GM19328 (cell line): Measurements from ENCODE around the gene CD163L1.
"Not testable (repeated sequence)": the region's sequence is repeated elsewhere in the genome, so short reads cannot be mapped to it uniquely, and the experiment has no call there.

Experiments
- ATAC-seq: cut with Tn5 transposase; IDR thresholded peaks from one replicate; pipeline ENCODE4 v1.9.1; 2021; ENCODE audit warnings: mild to moderate bottlenecking, moderate library complexity; ENCODE audit not compliant: unreplicated experiment

The CD163L1 gene

GRCh38 chr12:7444076-7444475, at the start of gene CD163L1:
Gene CD163L1 (minus strand): TSS chr12:7444153. CDS start chr12:7444127, 26 bp downstream.
- ATAC-seq: no peak

DNA sequence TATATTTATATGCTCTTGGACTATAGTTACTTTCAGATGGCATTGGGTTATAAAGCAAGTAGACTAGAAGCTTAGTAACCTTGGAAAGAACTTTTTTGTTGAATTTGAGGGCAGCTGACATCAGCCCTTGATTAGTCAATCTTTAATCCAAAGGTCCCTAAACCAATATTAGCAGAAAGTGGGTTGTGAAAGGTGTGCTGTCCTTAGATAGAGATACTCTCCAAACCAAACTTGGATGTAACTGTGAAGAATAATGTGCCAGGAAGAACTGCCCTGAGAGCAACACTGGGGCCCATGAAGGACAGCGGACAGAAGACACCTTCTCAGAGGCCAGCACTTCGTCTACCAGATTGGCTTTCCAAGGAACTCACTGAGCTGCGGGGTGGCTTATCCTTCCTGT, 49.1 kb upstream of the CD163L1 start:
- ATAC-seq: no peak

DNA sequence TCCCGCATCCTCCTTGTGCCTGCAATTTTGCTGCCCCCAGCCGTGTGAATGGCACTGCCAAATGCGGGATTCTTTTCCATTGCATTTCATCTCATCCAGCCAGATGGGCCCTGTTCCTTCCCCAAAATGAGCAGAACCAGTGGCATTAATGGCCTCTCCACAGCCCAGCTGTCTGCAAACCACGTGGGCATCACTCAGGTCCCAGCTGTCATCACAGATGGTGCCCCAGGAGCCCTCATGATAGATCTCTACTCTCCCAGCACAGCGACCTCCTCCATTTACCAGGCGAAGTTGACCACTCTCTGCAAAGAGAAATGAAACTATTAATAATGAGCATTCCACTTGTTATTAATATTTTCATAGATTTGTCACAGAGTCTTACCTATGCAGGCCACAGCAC, 42.6 kb upstream of the CD163L1 start:
- no peak for ATAC-seq

- no peak for ATAC-seq
These were observed 41.1 kb upstream of the CD163L1 start for GRCh38 chr12:7485095-7485494.

DNA sequence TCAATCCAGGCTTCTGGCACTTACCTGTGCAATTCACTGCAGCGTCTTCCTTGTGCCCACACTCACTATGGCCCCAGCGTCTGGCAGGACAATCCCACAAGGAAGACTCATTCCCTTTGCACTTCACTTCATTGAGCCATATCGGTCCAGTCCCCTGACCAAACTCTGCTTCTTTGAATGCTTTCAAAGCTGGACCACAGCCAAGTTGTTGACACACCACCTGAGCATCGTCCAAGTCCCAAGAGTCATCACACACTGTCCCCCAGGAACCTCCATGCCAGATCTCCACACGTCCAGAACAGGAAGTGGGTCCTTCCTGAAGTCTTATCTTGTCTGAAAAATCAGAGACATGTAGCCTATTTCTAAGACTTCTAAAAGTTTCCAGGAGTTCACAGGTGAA, 39.4 kb upstream of the CD163L1 start:
- no peak for ATAC-seq

- ATAC-seq: no peak
These were observed 35.8 kb upstream of the CD163L1 start for GRCh38 chr12:7479771-7480170.

- no peak for ATAC-seq
These were observed 28.1 kb upstream of the CD163L1 start for GRCh38 chr12:7472060-7472459.

DNA sequence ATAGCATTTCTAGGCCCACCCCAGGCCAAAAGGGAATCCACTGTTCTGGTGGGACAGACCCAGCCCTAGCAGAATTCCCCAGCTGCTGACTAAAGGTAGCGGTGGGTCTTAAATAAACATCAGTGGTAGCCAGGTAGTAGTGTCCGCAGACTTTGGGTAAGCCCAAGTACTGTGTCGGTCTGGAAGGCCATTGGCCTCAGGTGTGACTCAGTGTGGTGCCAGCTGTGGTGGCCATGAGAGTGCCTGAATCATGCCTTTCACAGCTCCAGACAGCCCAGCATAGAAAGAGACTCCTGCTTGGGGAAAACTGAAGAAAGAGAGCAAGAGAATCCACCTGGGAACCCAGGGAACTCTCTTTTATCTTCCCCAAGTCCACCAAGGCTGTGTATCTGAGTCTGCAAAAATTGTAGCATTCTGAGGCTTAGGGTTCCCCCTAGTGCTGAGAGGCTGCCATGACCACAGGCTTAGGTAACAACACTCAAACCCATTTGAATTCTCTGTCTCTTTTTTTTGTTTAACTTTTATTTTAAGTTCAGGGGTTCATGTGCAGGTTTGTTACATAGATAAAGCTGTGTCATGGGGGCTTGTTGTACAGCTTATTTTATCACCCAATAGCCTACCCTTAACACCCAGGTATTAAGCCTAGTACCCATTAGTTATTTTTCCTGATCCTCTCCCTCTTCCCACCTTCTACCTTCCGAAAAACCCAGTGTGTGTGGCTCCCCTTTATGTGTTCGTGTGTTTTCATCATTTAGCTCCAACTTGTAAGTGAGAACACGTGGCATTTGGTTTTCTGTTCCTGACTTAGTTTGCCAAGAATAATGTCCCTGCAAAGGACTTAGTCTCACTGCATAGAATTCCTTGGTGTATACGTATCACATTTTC, 16.7 kb upstream of the CD163L1 start:
- no peak for ATAC-seq

GRCh38 chr12:7459973-7460372, 16.0 kb upstream of the CD163L1 start:
- no peak for ATAC-seq

GRCh38 chr12:7451756-7452155, 7.8 kb upstream of the CD163L1 start:
- ATAC-seq: no peak

DNA sequence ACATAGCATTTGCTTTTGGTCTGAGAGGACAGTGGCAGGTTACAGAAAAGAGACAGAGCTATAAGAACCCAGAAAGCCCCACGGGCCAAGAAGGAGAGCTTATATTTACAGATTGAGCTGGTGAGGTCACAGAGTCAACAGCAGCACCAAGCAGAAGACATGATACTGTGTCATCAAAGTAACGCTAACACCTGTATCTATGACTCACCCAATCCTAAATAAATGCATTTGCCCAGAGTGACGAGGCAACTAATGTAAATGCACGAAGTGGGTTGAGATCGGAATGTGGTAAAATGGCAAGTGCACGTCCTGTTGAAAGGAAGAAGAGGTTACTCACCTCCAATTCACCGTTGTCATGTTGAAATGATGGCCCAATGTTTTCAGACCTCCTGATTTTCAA, 6.7 kb upstream of the CD163L1 start:
- ATAC-seq: no peak

GRCh38 chr12:7448099-7448498, 4.1 kb upstream of the CD163L1 start:
- no peak for ATAC-seq

DNA sequence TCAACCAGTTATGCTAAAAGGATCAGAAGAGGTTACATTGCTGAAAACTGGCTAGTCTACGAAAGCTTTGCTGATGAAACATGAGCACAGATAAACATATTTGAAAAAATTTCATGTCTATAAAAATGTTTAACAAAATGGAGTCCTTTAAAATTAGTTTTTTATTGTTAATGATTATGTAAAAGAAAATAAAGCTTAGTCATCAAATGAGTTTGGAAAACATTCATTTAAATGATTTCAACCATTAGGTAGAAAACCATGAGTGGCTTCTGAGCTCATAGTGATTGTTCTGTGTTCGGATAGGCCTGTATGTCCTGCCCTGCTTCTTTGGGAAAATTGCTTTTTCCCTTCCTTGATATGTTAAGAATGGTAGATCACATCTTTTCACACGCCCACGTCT, 584 bp upstream of the CD163L1 start:
- no peak for ATAC-seq

GRCh38 chr12:7441216-7441615, 2.7 kb downstream of the CD163L1 start:
- no peak for ATAC-seq

GRCh38 chr12:7439579-7440505, 4.1 kb downstream of the CD163L1 start:
- no peak for ATAC-seq

DNA sequence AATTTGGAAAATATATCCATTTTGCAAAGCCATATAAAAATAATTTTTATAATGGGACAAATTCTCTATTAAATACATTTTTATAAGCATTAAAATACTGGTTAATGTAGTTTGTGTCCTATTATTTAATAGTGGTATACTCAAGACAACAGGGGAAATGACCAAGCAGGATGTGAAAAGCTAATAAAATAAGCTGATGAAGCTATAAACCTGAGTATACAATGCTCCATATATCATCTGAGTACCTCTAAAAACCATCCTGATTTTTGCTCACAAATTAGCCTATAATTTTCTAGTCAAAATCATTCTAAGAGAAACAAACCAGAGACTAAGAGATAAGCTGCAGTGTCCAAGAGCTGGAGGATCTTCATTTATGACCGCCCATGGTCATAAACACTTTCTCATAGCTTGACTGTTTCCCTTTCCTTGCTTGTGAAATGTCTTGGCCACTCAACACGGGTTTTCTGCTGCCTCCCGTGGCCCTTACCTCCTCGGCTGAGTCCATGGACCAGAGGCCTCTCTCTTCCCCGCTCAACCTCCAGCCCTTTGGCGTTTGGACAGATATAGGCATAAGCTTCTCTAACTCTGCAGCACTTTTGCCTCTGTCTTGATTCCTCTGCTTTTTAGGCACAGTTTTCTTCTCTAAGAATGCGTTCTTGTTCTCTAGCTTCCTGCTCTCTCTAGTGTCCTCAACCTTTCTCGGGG, 5.5 kb downstream of the CD163L1 start:
- not testable (repeated sequence) for ATAC-seq

DNA sequence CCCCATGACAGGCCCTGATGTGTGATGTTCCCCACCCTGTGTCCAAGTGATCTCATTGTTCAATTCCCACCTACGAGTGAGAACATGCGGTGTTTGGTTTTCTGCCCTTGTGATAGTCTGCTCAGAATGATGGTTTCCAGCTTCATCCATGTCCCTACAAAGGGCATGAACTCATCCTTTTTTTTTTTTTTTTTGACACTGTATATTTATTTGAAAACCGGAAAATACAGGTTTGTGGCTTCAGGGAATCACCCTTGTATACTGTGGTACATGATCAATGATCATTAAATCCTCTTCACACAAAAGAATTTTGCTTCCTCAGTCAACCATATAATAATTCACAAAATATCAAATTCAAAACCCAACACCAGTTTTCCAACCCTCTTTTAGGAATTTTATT, 6.5 kb downstream of the CD163L1 start:
- ATAC-seq: not testable (repeated sequence)

DNA sequence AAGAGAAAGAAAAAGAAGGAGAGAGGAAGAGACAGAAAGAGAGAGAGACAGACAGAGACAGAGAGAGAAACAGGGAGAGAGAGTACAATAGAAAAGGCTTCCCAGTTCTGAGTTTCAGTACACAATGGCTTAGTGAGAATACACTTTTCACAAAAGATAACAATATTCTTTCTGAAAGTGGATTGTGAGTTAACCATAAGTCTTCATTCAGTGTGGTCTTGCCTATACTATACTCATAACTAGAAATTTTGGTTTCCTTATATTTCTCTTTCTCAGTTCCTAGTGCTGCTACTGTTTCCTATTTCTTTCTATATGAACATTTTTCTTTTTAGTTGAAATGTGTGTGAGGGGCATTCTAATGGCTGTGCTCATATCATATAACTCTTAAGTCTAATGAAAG, 9.3 kb downstream of the CD163L1 start:
- no peak for ATAC-seq

- ATAC-seq: no peak
These were observed 10.6 kb downstream of the CD163L1 start for GRCh38 chr12:7433276-7433822.

GRCh38 chr12:7431993-7432685, 11.8 kb downstream of the CD163L1 start:
- ATAC-seq: no peak
